ENCODE measurements around the gene TIAM2. TPM values are rescaled to one million over a fixed set of nuclear protein-coding genes. Genes with fewer than 3 reads are reported as not detected.
A peak's percentile ranks its signal among the peaks of the same experiment; 100 is the strongest.

The TIAM2 gene
- total RNA-seq, 4 donors from 2014 or later = 4.2 to 12.7 (median 7.5) TPM

GRCh38 chr6:155154158-155154830, 159.2 kb downstream of the TIAM2 start:
- 24 to 30% methylated on average over 8 to 11 of the region's 11 CpGs for WGBS, 2 donors (ENCODE audit: low coverage in 1 of 2)
- Histone ChIP-seq H3K27ac (peak overlapping the region in 2 of 4 donors; percentile 2 to 25), H3K4me3 (no peak overlapping the region), H3K36me3 (no peaks in the 10 kb centered on the region), H3K4me1 (peaks cover 4 to 14% (median 11%) of the 10 kb centered on the region in 4 donors), H3K9me3 (no peaks in the 10 kb centered on the region), H3K27me3 (no peaks in the 10 kb centered on the region)
- TF ChIP-seq POLR2A (IDR thresholded peaks at IDR 0.05) = no peak
- TF ChIP-seq CTCF (IDR thresholded peaks at IDR 0.05) = no peak
- no peak for TF ChIP-seq EP300 (IDR thresholded peaks at IDR 0.05; ENCODE audit: low read depth)
- TF ChIP-seq POLR2AphosphoS5 (IDR thresholded peaks at IDR 0.05) = no peak
- intact Hi-C loops (cut with DNase I; ENCODE audit: low total_unique reads) = no loop called here
- in situ Hi-C loops (cut with MboI; ENCODE audit: low pct_ligation_motif_present in 1 of 4, low pct_unique_long_range_greater_than_20kb in 1 of 4, low sequenced_read_pairs in 3 of 4) = loop anchor here in 3 of 4 donors (25.0 kb wide), 1 partner anchor 467 kb away; no protein-coding TSS in a partner anchor
- no peak for DNase-seq

- peaks cover 4 to 14% (median 11%) of the 10 kb centered on the region in 4 donors for H3K4me1 ChIP-seq
- H3K9me3 ChIP-seq = no peaks in the 10 kb centered on the region
- no peak overlapping the region for H3K4me3 ChIP-seq
- DNase-seq = no peak
- no peak overlapping the region for H3K27ac ChIP-seq
- no peaks in the 10 kb centered on the region for H3K36me3 ChIP-seq
- in situ Hi-C loops (cut with MboI; ENCODE audit: low pct_ligation_motif_present in 1 of 4, low pct_unique_long_range_greater_than_20kb in 1 of 4, low sequenced_read_pairs in 3 of 4) (loop anchor here in 3 of 4 donors (25.0 kb wide), 1 partner anchor 469 kb away; no protein-coding TSS in a partner anchor), intact Hi-C loops (cut with DNase I; ENCODE audit: low total_unique reads) (no loop called here)
- no peak for TF ChIP-seq POLR2AphosphoS5 (IDR thresholded peaks at IDR 0.05)
- no peak for TF ChIP-seq POLR2A (IDR thresholded peaks at IDR 0.05)
- no peak for TF ChIP-seq EP300 (IDR thresholded peaks at IDR 0.05; ENCODE audit: low read depth)
- no peak for TF ChIP-seq CTCF (IDR thresholded peaks at IDR 0.05)
- H3K27me3 ChIP-seq = no peaks in the 10 kb centered on the region
- 77 to 81% methylated on average over 3 to 10 of the region's 10 CpGs for WGBS, 2 donors (ENCODE audit: low coverage in 1 of 2)
These were observed 160.8 kb downstream of the TIAM2 start for GRCh38 chr6:155155787-155156447.

GRCh38 chr6:155157101-155157500, 162.0 kb downstream of the TIAM2 start:
- TF ChIP-seq POLR2A (IDR thresholded peaks at IDR 0.05) (no peak), EP300 (IDR thresholded peaks at IDR 0.05; ENCODE audit: low read depth) (no peak), POLR2AphosphoS5 (IDR thresholded peaks at IDR 0.05) (no peak), CTCF (IDR thresholded peaks at IDR 0.05) (no peak)
- in situ Hi-C loops (cut with MboI; ENCODE audit: low pct_ligation_motif_present in 1 of 4, low pct_unique_long_range_greater_than_20kb in 1 of 4, low sequenced_read_pairs in 3 of 4) (loop anchor here in 3 of 4 donors (25.0 kb wide), 1 partner anchor 470 kb away; no protein-coding TSS in a partner anchor), intact Hi-C loops (cut with DNase I; ENCODE audit: low total_unique reads) (no loop called here)
- peaks cover 4 to 14% (median 11%) of the 10 kb centered on the region in 4 donors for H3K4me1 ChIP-seq
- H3K4me3 ChIP-seq = no peak overlapping the region
- no peaks in the 10 kb centered on the region for H3K9me3 ChIP-seq
- H3K27me3 ChIP-seq = no peaks in the 10 kb centered on the region
- no peak overlapping the region for H3K27ac ChIP-seq
- no peak for DNase-seq
- 81 to 86% methylated on average over 2 to 6 of the region's 6 CpGs for WGBS, 2 donors (ENCODE audit: low coverage in 1 of 2)
- H3K36me3 ChIP-seq = no peaks in the 10 kb centered on the region

GRCh38 chr6:155158030-155158843, 163.1 kb downstream of the TIAM2 start:
- intact Hi-C loops (cut with DNase I; ENCODE audit: low total_unique reads) (no loop called here), in situ Hi-C loops (cut with MboI; ENCODE audit: low pct_ligation_motif_present in 1 of 4, low pct_unique_long_range_greater_than_20kb in 1 of 4, low sequenced_read_pairs in 3 of 4) (loop anchor here in 3 of 4 donors (25.0 kb wide), 1 partner anchor 471 kb away; no protein-coding TSS in a partner anchor)
- Histone ChIP-seq H3K36me3 (no peaks in the 10 kb centered on the region), H3K4me1 (peaks cover 4 to 14% (median 11%) of the 10 kb centered on the region in 4 donors), H3K27me3 (no peaks in the 10 kb centered on the region), H3K4me3 (no peak overlapping the region), H3K9me3 (no peaks in the 10 kb centered on the region), H3K27ac (no peak overlapping the region)
- no peak for TF ChIP-seq EP300 (IDR thresholded peaks at IDR 0.05; ENCODE audit: low read depth)
- TF ChIP-seq CTCF (IDR thresholded peaks at IDR 0.05) = no peak
- no peak for TF ChIP-seq POLR2AphosphoS5 (IDR thresholded peaks at IDR 0.05)
- no peak for TF ChIP-seq POLR2A (IDR thresholded peaks at IDR 0.05)
- 50 to 55% methylated on average over 5 of the region's 5 CpGs for WGBS, 2 donors (ENCODE audit: low coverage in 1 of 2)
- no peak for DNase-seq

Measured in transverse colon (tissue), 4 donors.